HepG2 (cell line): ENCODE data around the gene SPATC1L. TPM values are rescaled to one million over a fixed set of nuclear protein-coding genes. Genes with fewer than 3 reads are reported as not detected.

ENCODE experiments used
- ATAC-seq: fragments of 200-7000 bp; cut with Tn5 transposase; 3 replicates; pipeline ENCODE4 v1.9.1; 2020; ENCODE audit warnings: mild to moderate bottlenecking, moderate library complexity
- BruUV-seq: library from RNA; stranded (reverse); fragments of 400-500 nt; replicated peaks from 2 replicates; lab custom pipeline; 2021; lab: Mats Ljungman, UMichigan
- CTCF ChIA-PET: fragments of 300-600 bp; formaldehyde crosslinking; extraction: SDS; loops from one replicate; lab custom pipeline; 2021; ENCODE audit warnings: low total read pairs, inconsistent platforms, low intra/inter-chr PET ratio; lab: Yijun Ruan, JAX
- POLR2A ChIA-PET: fragments of 350-600 bp; sonication (Branson Sonifier 250); formaldehyde crosslinking; loops from one replicate; lab custom pipeline; 2020; ENCODE audit warnings: antibody characterized with exemption, inconsistent platforms; lab: Yijun Ruan, JAX
- DNase-seq: peaks from one replicate; pipeline ENCODE4 v3.0.0-alpha.2; 2015; ENCODE audit warnings: low spot score
- FAIRE-seq: peaks from 3 replicates; lab custom pipeline; 2011; peaks lifted over from hg19 to GRCh38; lab: Jason Lieb, UNC
- H2AFZ ChIP-seq: one replicate; pipeline ENCODE4 v1.6.1; 2011; ENCODE audit warnings: low read length, inconsistent platforms
- H3K27ac ChIP-seq: fragments of 300-600 bp; 3 replicates; pipeline ENCODE4 v1.8.0; 2011; ENCODE audit warnings: mixed run types, mild to moderate bottlenecking, mixed read lengths, low read length, inconsistent platforms; ENCODE audit not compliant: insufficient read depth; ENCODE audit errors: extremely low read length
- H3K27me3 ChIP-seq, 2 experiments: fragments of 200-600 bp in 1 of 2; 2 replicates in 1 of 2; 3 replicates in 1 of 2; pipeline versions ENCODE4 v1.6.0 to v1.8.0; 2011; ENCODE audit warnings: low read length in 2 of 2, mild to moderate bottlenecking in 2 of 2, moderate library complexity in 2 of 2, inconsistent platforms in 1 of 2; ENCODE audit not compliant: insufficient read depth in 2 of 2, control insufficient read depth in 1 of 2
- H3K36me3 ChIP-seq, 2 experiments: fragments of 200-600 bp in 1 of 2; replicated peaks in 1 of 2; 2 replicates in 1 of 2; 3 replicates in 1 of 2; pipeline versions ENCODE4 v1.5.1 to v1.8.0; 2011; ENCODE audit warnings: low read length in 2 of 2, inconsistent platforms in 1 of 2; ENCODE audit not compliant: insufficient read depth in 2 of 2, control insufficient read depth in 1 of 2
- H3K4me1 ChIP-seq: 2 replicates; pipeline ENCODE4 v1.5.1; 2012; ENCODE audit warnings: low read length, inconsistent platforms; ENCODE audit not compliant: insufficient read depth
- H3K4me2 ChIP-seq: 2 replicates; pipeline ENCODE4 v1.6.0; 2011; ENCODE audit warnings: low read depth, low read length, inconsistent platforms
- H3K4me3 ChIP-seq, 3 experiments: fragments of 200-600 bp in 1 of 3; sonication (generic), shearing (Covaris generic) in 1 of 3; replicated peaks in 1 of 3; 2 replicates each; pipeline ENCODE4 v1.5.1; 2011 to 2016; ENCODE audit warnings: low read length in 3 of 3, inconsistent platforms in 2 of 3, low read depth in 2 of 3, mild to moderate bottlenecking in 2 of 3, control low read depth in 1 of 3, mixed read lengths in 1 of 3; ENCODE audit not compliant: insufficient read depth in 1 of 3
- H3K79me2 ChIP-seq: one replicate; pipeline ENCODE4 v1.6.1; 2011; ENCODE audit warnings: low read length, inconsistent platforms; ENCODE audit not compliant: insufficient read depth
- H3K9ac ChIP-seq: 2 replicates; pipeline ENCODE4 v1.6.0; 2011; ENCODE audit warnings: mild to moderate bottlenecking, low read depth, low read length, inconsistent platforms; ENCODE audit not compliant: insufficient read depth
- H3K9me3 ChIP-seq: 2 replicates; pipeline ENCODE4 v1.5.1; 2012; ENCODE audit warnings: mild to moderate bottlenecking, low read length
- H4K20me1 ChIP-seq: 2 replicates; pipeline ENCODE4 v1.6.0; 2011; ENCODE audit warnings: inconsistent platforms, mild to moderate bottlenecking, low read length, moderate library complexity; ENCODE audit not compliant: insufficient read depth
- ATRX ChIP-seq: sonication (generic); formaldehyde crosslinking; IDR thresholded peaks from 2 replicates; pipeline ENCODE4 v1.4.0; 2020; ENCODE audit warnings: missing genetic modification reagents, borderline replicate concordance
- FOXC1 ChIP-seq: sonication (generic); formaldehyde crosslinking; IDR thresholded peaks from 2 replicates; pipeline ENCODE4 v1.8.0; 2022; ENCODE audit warnings: mild to moderate bottlenecking, missing genetic modification reagents, borderline replicate concordance
- HES4 ChIP-seq: sonication (generic); formaldehyde crosslinking; IDR thresholded peaks from 2 replicates; pipeline ENCODE4 v1.9.0; 2021; ENCODE audit warnings: mild to moderate bottlenecking, missing genetic modification reagents, borderline replicate concordance
- KLF16 ChIP-seq, 2 experiments: sonication (generic) in 1 of 2; formaldehyde crosslinking in 1 of 2; IDR thresholded peaks; 2 replicates each; pipeline versions ENCODE4 v1.6.1 to v1.8.0; 2016 to 2023; ENCODE audit warnings: missing genetic modification reagents in 2 of 2, missing compliant biosample characterization in 1 of 2
- KLF6 ChIP-seq: IDR thresholded peaks from 2 replicates; pipeline ENCODE4 v1.8.0; 2016; ENCODE audit warnings: missing biosample characterization, missing genetic modification reagents
- MTA3 ChIP-seq: sonication (generic); formaldehyde crosslinking; IDR thresholded peaks from 2 replicates; pipeline ENCODE4 v1.4.0; 2020; ENCODE audit warnings: missing genetic modification reagents
- PHB2 ChIP-seq: fragments of 450-650 bp; IDR thresholded peaks from 2 replicates; pipeline ENCODE4 v1.6.1; 2018; ENCODE audit not compliant: partially characterized antibody
- SSRP1 ChIP-seq: IDR thresholded peaks from 2 replicates; pipeline ENCODE4 v1.6.1; 2016; ENCODE audit warnings: control low read depth
- TEAD3 ChIP-seq: optimal IDR thresholded peaks from 2 replicates; pipeline ENCODE3; 2016; ENCODE audit warnings: borderline replicate concordance
- TGIF2 ChIP-seq: IDR thresholded peaks from 2 replicates; pipeline ENCODE4 v1.6.1; 2016; ENCODE audit warnings: control low read depth, missing compliant biosample characterization
- ZFP36L2 ChIP-seq: sonication (generic); formaldehyde crosslinking; IDR thresholded peaks from 2 replicates; pipeline ENCODE4 v1.4.0; 2020; ENCODE audit warnings: missing genetic modification reagents
- ZMYM2 ChIP-seq: sonication (generic); formaldehyde crosslinking; IDR thresholded peaks from 2 replicates; pipeline ENCODE4 v1.8.0; 2022; ENCODE audit warnings: mild to moderate bottlenecking, missing genetic modification reagents
- ZNF20 ChIP-seq: sonication (generic); formaldehyde crosslinking; IDR thresholded peaks from 2 replicates; pipeline ENCODE4 v1.4.0; 2020; ENCODE audit warnings: mild to moderate bottlenecking, moderate library complexity, missing genetic modification reagents
- ZNF558 ChIP-seq: sonication (generic); formaldehyde crosslinking; IDR thresholded peaks from 2 replicates; pipeline ENCODE4 v1.9.0; 2022; ENCODE audit warnings: mild to moderate bottlenecking, missing genetic modification reagents, borderline replicate concordance
- ZSCAN31 ChIP-seq: sonication (generic); formaldehyde crosslinking; IDR thresholded peaks from 2 replicates; pipeline ENCODE4 v1.5.0; 2020; ENCODE audit warnings: low read depth, mild to moderate bottlenecking, missing genetic modification reagents
- WGBS: methylation state at CpG from one replicate; pipeline ENCODE4 v1.1.6; 2017; ENCODE audit warnings: low lambda C conversion rate; 5-methylcytosine and 5-hydroxymethylcytosine counted together
- in situ Hi-C: cut with HindIII; loops from 2 replicates; pipeline ENCODE4 v1.10.0; 2017; ENCODE audit warnings: low pct_unique_long_range_greater_than_20kb; ENCODE audit not compliant: extremely low pct_ligation_motif_present
- intact Hi-C: fragments of 100-400 bp; cut with micrococcal nuclease; formaldehyde crosslinking; loops from one replicate; pipeline ENCODE4 v1.10.0; 2022; ENCODE audit not compliant: unreplicated experiment
- polyA plus RNA-seq, 8 experiments: library from polyadenylated mRNA; depleted of rRNA in 3 of 8; stranded (reverse) in 7 of 8; unstranded in 1 of 8; fragments of >200 nt; fragmentation: Illumina TruSeq in 4 of 8; extraction: Trizol in 4 of 8; gene quantifications; 2 replicates each; pipeline versions ENCODE4 v1.2.1 to v1.2.3, GENCODE V29; 2011 to 2016; ENCODE audit warnings: low read depth in 4 of 8, missing spikeins in 1 of 8, mixed read lengths in 1 of 8; ENCODE audit not compliant: insufficient read depth in 1 of 8
- total RNA-seq, 5 experiments: library from RNA; depleted of rRNA; stranded (reverse); fragments of >200 nt; fragmentation: Illumina TruSeq; extraction: Trizol; gene quantifications; 2 replicates each; pipeline ENCODE4 v1.2.3, GENCODE V29; 2016; ENCODE audit warnings: low read depth in 1 of 5
- TF ChIP-seq, protein P1 (sequence below): sonication (generic); formaldehyde crosslinking; IDR thresholded peaks from 2 replicates; pipeline ENCODE4 v1.8.0; 2022; ENCODE audit warnings: mild to moderate bottlenecking, missing genetic modification reagents, moderate library complexity
- TF ChIP-seq, protein P2 (sequence below): sonication (generic); formaldehyde crosslinking; IDR thresholded peaks from 2 replicates; pipeline ENCODE4 v1.5.0; 2020; ENCODE audit warnings: missing genetic modification reagents
- TF ChIP-seq, protein P3 (sequence below): IDR thresholded peaks from 2 replicates; pipeline ENCODE4 v1.6.1; 2016; ENCODE audit warnings: missing biosample characterization, missing genetic modification reagents, low read depth

The SPATC1L gene
- total and polyA plus RNA-seq, 2 of the 13 experiments (the other 11 are each of a cell fraction or from before 2014, with no cell fraction given), result 1.4 to 3.3 TPM

DNA sequence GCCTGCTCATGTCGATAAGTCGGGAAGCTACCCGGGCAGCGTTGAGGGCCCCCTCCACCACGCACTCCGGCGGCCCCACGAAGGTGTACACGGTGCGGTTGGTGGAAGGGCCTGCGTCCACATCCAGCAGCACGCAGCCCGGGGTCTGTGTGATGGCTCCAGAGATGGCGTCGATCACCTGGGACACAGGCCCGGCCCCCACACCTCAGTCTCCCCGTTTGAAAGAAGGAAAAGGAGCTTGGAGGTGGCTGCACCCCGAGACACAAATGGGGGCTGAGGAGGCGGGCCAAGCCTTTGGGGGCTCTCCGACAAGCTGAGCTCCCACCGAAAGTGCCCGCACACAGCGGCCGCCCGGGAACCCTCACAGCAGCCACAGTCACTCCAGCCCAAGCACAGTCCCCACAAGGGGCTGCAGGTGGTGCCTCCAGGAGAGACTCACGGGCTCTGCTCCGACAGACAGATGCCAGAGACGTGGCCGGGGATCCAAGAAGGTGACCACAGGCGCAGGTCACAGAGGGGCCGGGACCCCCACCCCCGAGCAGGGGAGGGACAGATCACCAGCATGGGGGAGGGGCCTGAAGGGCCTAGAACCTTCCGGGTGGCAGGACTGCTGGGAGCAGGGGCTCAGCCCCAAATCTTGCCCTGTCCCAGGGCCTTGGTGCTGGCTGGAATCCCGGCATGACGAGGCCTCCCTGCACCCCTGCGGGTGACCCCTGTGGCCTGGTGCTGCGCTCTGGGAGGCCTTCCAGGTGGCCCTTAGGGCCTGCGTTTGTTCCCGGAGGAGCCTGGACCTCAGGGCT lies 29.9 kb downstream of the SPATC1L start (continued):
- peak in 1 of 2 experiments; percentile 41; a peak in 1 of 4 replicates for TF ChIP-seq KLF16 (CRISPR knock-in tag; IDR thresholded peaks at IDR 0.05)
- no peak for TF ChIP-seq KLF6 (CRISPR knock-in tag)
- TF ChIP-seq, protein P1, sequence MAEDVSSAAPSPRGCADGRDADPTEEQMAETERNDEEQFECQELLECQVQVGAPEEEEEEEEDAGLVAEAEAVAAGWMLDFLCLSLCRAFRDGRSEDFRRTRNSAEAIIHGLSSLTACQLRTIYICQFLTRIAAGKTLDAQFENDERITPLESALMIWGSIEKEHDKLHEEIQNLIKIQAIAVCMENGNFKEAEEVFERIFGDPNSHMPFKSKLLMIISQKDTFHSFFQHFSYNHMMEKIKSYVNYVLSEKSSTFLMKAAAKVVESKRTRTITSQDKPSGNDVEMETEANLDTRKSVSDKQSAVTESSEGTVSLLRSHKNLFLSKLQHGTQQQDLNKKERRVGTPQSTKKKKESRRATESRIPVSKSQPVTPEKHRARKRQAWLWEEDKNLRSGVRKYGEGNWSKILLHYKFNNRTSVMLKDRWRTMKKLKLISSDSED (CRISPR knock-in tag), result 0 out of 2 replicates have a peak, but pooled peaks have one; percentile 39
- no peak for TF ChIP-seq TEAD3 (CRISPR knock-in tag)
- TF ChIP-seq ZMYM2, result no peak
- no peak for TF ChIP-seq ZFP36L2 (CRISPR knock-in tag)

DNA sequence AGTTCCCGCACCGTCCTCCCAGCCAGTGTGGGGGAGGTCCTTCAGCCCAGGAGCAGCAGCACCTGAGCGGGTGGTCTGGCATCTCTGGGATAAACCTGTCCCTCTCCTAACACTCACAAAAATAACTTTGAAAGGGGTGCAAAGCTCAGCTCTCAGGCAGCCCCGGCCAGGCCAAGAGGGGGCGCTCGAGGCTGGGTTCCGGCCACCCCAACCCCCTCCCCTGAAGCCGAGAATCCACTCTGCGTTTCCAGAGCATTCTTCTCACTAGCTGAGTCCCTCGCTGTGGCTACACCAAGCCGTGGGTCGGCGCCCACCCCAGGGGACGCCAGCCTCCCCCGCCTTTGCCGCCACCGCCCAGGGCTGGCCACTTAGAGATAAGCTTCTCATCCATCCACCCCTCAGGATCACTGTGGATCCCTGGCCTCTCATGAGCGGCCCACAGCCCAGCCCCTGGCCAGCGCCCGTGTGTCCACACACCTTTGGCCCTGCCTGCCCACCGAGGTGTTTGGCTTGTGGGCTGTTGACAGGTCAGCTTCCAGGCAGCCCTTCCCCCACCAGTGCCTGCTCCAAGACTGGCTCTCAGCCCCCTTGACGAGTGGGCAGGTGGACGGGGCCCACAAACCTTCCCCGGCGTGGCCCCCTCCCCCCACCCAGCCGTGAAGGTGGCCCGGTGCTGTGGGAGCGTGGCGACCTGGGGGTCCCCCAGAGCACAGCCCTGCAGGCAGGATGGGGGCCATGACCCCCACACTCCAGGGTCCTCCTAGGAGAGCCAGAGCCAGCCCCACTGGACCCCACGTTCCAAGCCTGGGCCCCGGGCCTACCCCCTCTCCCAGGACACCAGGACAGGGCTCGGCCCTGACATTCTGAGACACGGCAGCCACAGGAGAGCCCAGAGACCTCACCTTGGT lies 30.8 kb downstream of the SPATC1L start:
- H3K27me3 ChIP-seq, result no peaks in the 10 kb centered on the region; a peak in 2 of 5 replicates
- intact Hi-C loops (no loop called here), in situ Hi-C loops (no loop called here)
- peak overlapping the region; percentile 83 for H3K27ac ChIP-seq
- WGBS, result 0% methylated on average over 4 of the region's 33 CpGs
- peak overlapping the region; percentile 84 to 97 (median 96) for H3K4me3 ChIP-seq
- FAIRE-seq (no peak), ATAC-seq (peak; percentile 70), DNase-seq (peak; percentile 54)
- peaks cover 2 to 11% of the 10 kb centered on the region in 2 experiments; a peak in 3 of 5 replicates for H3K36me3 ChIP-seq
- ChIA-PET CTCF (no interaction called here), POLR2A (interaction anchor here (0.7 to 2.4 kb wide), 7 partner anchors 11 to 682 kb away, joined by 3 to 13 read pairs (median 3); no protein-coding TSS in a partner anchor)
- BruUV-seq, result no TSS peak
- H4K20me1 ChIP-seq, result peaks cover 8% of the 10 kb centered on the region; the same call in 1 of the 2 replicates
- no peaks in the 10 kb centered on the region for H3K9me3 ChIP-seq
- peaks cover 64% of the 10 kb centered on the region for H3K4me1 ChIP-seq
- no peak overlapping the region for H2AFZ ChIP-seq
- peak overlapping the region; percentile 94 for H3K4me2 ChIP-seq
- H3K79me2 ChIP-seq, result peaks cover 23% of the 10 kb centered on the region
- peak overlapping the region; percentile 86 for H3K9ac ChIP-seq
- TF ChIP-seq ZSCAN31, result 0 out of 2 replicates have a peak, but pooled peaks have one; percentile 29
- no peak for TF ChIP-seq MTA3 (CRISPR knock-in tag)
- no peak for TF ChIP-seq PHB2
- TF ChIP-seq ATRX, result no peak
- no peak for TF ChIP-seq ZNF20 (CRISPR knock-in tag)
- TF ChIP-seq, protein P2, sequence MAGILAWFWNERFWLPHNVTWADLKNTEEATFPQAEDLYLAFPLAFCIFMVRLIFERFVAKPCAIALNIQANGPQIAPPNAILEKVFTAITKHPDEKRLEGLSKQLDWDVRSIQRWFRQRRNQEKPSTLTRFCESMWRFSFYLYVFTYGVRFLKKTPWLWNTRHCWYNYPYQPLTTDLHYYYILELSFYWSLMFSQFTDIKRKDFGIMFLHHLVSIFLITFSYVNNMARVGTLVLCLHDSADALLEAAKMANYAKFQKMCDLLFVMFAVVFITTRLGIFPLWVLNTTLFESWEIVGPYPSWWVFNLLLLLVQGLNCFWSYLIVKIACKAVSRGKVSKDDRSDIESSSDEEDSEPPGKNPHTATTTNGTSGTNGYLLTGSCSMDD (CRISPR knock-in tag), result no peak
- TF ChIP-seq TGIF2, result no peak
- TF ChIP-seq HES4 (CRISPR knock-in tag), result 0 out of 2 replicates have a peak, but pooled peaks have one; percentile 69
- TF ChIP-seq, protein P3, sequence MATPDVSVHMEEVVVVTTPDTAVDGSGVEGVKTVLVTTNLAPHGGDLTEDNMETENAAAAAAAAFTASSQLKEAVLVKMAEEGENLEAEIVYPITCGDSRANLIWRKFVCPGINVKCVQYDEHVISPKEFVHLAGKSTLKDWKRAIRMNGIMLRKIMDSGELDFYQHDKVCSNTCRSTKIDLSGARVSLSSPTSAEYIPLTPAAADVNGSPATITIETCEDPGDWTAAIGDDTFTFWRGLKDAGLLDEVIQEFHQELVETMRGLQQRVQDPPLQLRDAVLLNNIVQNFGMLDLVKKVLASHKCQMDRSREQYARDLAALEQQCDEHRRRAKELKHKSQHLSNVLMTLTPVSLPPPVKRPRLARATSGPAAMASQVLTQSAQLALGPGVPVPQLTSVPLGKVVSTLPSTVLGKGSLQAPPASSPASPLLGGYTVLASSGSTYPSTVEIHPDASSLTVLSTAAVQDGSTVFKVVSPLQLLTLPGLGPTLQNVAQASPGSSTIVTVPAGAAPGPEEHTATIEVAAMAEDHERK (CRISPR knock-in tag), result no peak
- TF ChIP-seq ZNF558 (CRISPR knock-in tag), result peak; percentile 59
- TF ChIP-seq FOXC1 (CRISPR knock-in tag), result peak; percentile 79
- no peak for TF ChIP-seq SSRP1 (CRISPR knock-in tag)
